OCI-LY1 (cell line): ENCODE results near the gene TDRKH.

ENCODE experiments used
- H2AFZ ChIP-seq: fragments of 200-600 bp; sonication (generic), shearing (Covaris generic); 2 replicates; pipeline ENCODE4 v1.6.0; 2014; ENCODE audit warnings: antibody characterized with exemption, mild to moderate bottlenecking, low read length
- H3F3A ChIP-seq: fragments of 200-600 bp; sonication (generic), shearing (Covaris generic); 2 replicates; pipeline ENCODE4 v1.6.0; 2014; ENCODE audit warnings: mild to moderate bottlenecking, antibody characterized with exemption, low read length, moderate library complexity; ENCODE audit not compliant: insufficient read depth
- H3K27ac ChIP-seq: fragments of 200-600 bp; sonication (generic); 2 replicates; pipeline ENCODE4 v1.5.1; 2014; ENCODE audit warnings: low read length, mixed run types, mild to moderate bottlenecking, low read depth; ENCODE audit not compliant: poor library complexity, severe bottlenecking
- H3K27me3 ChIP-seq: fragments of 200-600 bp; sonication (generic); 2 replicates; pipeline ENCODE4 v1.6.0; 2014; ENCODE audit warnings: antibody characterized with exemption, mild to moderate bottlenecking, low read length, moderate library complexity; ENCODE audit not compliant: insufficient read depth
- H3K36me3 ChIP-seq: fragments of 200-600 bp; sonication (generic); 2 replicates; pipeline ENCODE4 v1.6.1; 2014; ENCODE audit warnings: mild to moderate bottlenecking, antibody characterized with exemption, low read length, moderate library complexity, mixed read lengths; ENCODE audit not compliant: insufficient read depth
- H3K4me1 ChIP-seq: fragments of 200-600 bp; sonication (generic); 2 replicates; pipeline ENCODE4 v1.5.1; 2014; ENCODE audit warnings: mild to moderate bottlenecking, low read length, moderate library complexity; ENCODE audit not compliant: insufficient read depth, severe bottlenecking
- H3K4me2 ChIP-seq: fragments of 200-600 bp; sonication (generic), shearing (Covaris generic); 2 replicates; pipeline ENCODE4 v1.6.1; 2014; ENCODE audit warnings: low read length
- H3K4me3 ChIP-seq: fragments of 200-600 bp; sonication (generic); 2 replicates; pipeline ENCODE4 v1.5.1; 2014; ENCODE audit warnings: low read length, low read depth, mild to moderate bottlenecking, mixed read lengths; ENCODE audit not compliant: poor library complexity, severe bottlenecking
- H3K79me2 ChIP-seq: fragments of 200-600 bp; shearing (Covaris generic); 2 replicates; pipeline ENCODE4 v1.6.1; 2016; ENCODE audit warnings: mixed run types, low read length, mixed read lengths; ENCODE audit not compliant: insufficient read depth
- H3K9ac ChIP-seq: fragments of 200-600 bp; sonication (generic), shearing (Covaris generic); 2 replicates; pipeline ENCODE4 v1.6.1; 2014; ENCODE audit warnings: mild to moderate bottlenecking, low read length, mixed read lengths
- H3K9me2 ChIP-seq: fragments of 200-600 bp; sonication (generic), shearing (Covaris generic); 2 replicates; pipeline ENCODE4 v1.6.1; 2014; ENCODE audit warnings: low read depth, mild to moderate bottlenecking, low read length, mixed read lengths
- H3K9me3 ChIP-seq: fragments of 200-600 bp; shearing (Covaris generic); 2 replicates; pipeline ENCODE4 v1.6.1; 2014; ENCODE audit warnings: low read length, mixed read lengths
- H4K20me1 ChIP-seq: fragments of 200-600 bp; sonication (generic), shearing (Covaris generic); 2 replicates; pipeline ENCODE4 v1.6.0; 2016; ENCODE audit warnings: mild to moderate bottlenecking, low read length; ENCODE audit not compliant: insufficient read depth
- CTCF ChIP-seq: fragments of 200-600 bp; sonication (generic), shearing (Covaris generic); IDR thresholded peaks from 2 replicates; pipeline ENCODE4 v1.5.1; 2017; ENCODE audit warnings: mild to moderate bottlenecking, antibody characterized with exemption, low read length, moderate library complexity, mixed read lengths
- EZH2 ChIP-seq: fragments of 200-600 bp; sonication (generic), shearing (Covaris generic); IDR thresholded peaks from 2 replicates; pipeline ENCODE4 v1.8.0; 2017; ENCODE audit warnings: borderline replicate concordance, mixed run types, mild to moderate bottlenecking, antibody characterized with exemption, low read length, moderate library complexity, mixed read lengths

Gene TDRKH

GRCh38 chr1:151733126-151733525, 57.2 kb downstream of the TDRKH start:
- Histone ChIP-seq H3K27ac (no peak overlapping the region), H3K9me3 (peaks cover 12% of the 10 kb centered on the region), H3K4me3 (no peak overlapping the region), H3K4me2 (no peak overlapping the region), H3K36me3 (peaks cover 8% of the 10 kb centered on the region; the same call in 1 of the 2 replicates), H3K79me2 (no peaks in the 10 kb centered on the region), H3K9me2 (no peaks in the 10 kb centered on the region), H2AFZ (no peak overlapping the region), H3F3A (no peaks in the 10 kb centered on the region), H3K9ac (no peak overlapping the region), H4K20me1 (no peaks in the 10 kb centered on the region), H3K4me1 (no peaks in the 10 kb centered on the region), H3K27me3 (peaks cover 3% of the 10 kb centered on the region; the same call in 1 of the 2 replicates)
- TF ChIP-seq CTCF (no peak), EZH2 (no peak)

DNA sequence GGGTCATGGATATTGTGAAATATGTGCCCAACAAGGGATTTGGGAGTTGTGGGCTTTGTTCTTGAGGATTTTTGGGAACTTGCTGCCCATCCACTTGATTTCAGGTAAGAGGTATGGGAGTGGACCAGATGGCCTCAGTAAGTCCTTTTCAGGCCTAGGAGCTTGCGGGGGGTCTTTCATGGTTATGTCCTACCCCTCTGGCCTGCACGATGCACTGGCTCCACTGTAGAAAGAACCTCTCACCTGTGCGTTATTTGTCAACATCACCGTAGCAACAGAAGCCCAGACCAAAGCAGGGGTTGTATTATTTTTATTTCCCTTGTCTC, 60.4 kb downstream of the TDRKH start:
- TF ChIP-seq EZH2: no peak
- TF ChIP-seq CTCF: no peak
- Histone ChIP-seq H2AFZ (no peak overlapping the region), H3K27ac (no peak overlapping the region)

DNA sequence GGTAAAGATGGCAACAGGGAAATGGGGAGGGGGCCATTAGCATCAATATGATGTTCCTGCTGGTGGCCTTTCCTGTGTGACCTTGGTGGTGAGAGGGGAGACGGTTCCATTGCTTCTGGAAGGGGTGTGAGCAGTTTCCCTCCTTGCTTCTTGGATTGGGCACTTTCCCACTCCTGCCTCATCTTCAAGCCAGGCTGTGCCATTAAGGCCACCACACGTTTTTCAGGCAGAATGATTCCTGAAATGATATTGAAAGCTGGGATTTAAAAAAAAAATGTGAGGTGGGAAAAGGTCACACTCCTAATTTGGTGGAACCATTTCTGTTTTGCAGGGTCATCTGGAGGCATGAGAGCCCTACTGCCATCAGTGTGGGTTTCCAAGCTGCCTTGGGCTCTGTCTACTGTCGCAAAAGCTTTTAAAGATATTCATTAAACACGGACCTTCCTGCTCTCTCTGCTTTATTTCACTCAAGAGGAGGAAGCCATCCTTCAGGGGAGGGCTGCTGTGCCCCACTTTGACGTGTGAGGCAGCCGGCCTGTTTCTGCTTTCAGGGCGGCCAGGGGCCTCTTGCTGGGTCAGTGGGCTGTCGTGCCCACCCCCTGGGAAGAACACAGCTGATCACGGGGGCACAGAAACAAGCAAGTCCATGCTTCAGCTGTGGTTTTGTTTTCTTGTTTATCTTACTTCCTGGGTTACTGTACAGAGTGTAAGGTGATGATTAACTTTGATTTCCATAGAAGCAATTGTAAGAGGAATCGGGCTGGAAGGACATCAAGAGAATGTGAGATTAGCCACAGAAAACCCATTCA, 60.9 kb downstream of the TDRKH start:
- H4K20me1 ChIP-seq: no peaks in the 10 kb centered on the region
- H3K36me3 ChIP-seq: no peaks in the 10 kb centered on the region
- H3K27ac ChIP-seq: no peak overlapping the region
- H3K9me3 ChIP-seq: no peaks in the 10 kb centered on the region
- no peak overlapping the region for H3K4me2 ChIP-seq
- no peak overlapping the region for H2AFZ ChIP-seq
- H3K9ac ChIP-seq: no peak overlapping the region
- H3K27me3 ChIP-seq: 0 out of 2 replicates have a peak, but pooled peaks cover 3% of the 10 kb centered on the region
- TF ChIP-seq CTCF (no peak), EZH2 (no peak)
- no peak overlapping the region for H3K4me3 ChIP-seq
- no peaks in the 10 kb centered on the region for H3K4me1 ChIP-seq
- no peaks in the 10 kb centered on the region for H3F3A ChIP-seq
- H3K9me2 ChIP-seq: no peaks in the 10 kb centered on the region
- H3K79me2 ChIP-seq: no peaks in the 10 kb centered on the region

More for the DNA sequence above, 60.4 kb downstream of the TDRKH start:
- H3K9ac ChIP-seq: no peak overlapping the region
- no peaks in the 10 kb centered on the region for H3K9me3 ChIP-seq
- H3K79me2 ChIP-seq: no peaks in the 10 kb centered on the region
- 0 out of 2 replicates have a peak, but pooled peaks cover 3% of the 10 kb centered on the region for H3K27me3 ChIP-seq
- no peaks in the 10 kb centered on the region for H4K20me1 ChIP-seq
- H3F3A ChIP-seq: no peaks in the 10 kb centered on the region
- no peak overlapping the region for H3K4me2 ChIP-seq
- H3K36me3 ChIP-seq: no peaks in the 10 kb centered on the region
- no peak overlapping the region for H3K4me3 ChIP-seq
- H3K9me2 ChIP-seq: no peaks in the 10 kb centered on the region
- no peaks in the 10 kb centered on the region for H3K4me1 ChIP-seq
